GM20000 (cell line): ENCODE measurements around the gene GUCA2B.

ENCODE experiments used
- DNase-seq: peaks from one replicate; pipeline ENCODE4 v3.0.0; 2012; ENCODE audit warnings: low spot score
- CTCF ChIP-seq: IDR thresholded peaks from 2 replicates; pipeline ENCODE4 v1.5.1; 2012; ENCODE audit warnings: mild to moderate bottlenecking, control low read depth; ENCODE audit errors: extremely low read depth, missing control alignments

Gene GUCA2B

GRCh38 chr1:42152907-42153600, at the start of gene GUCA2B:
TSS of gene GUCA2B (plus strand) at chr1:42153410. CDS start at chr1:42153451, 41 bp downstream.
- DNase-seq = no peak
- no peak for TF ChIP-seq CTCF

GRCh38 chr1:42105025-42105424, 48.2 kb upstream of the GUCA2B start:
- no peak for TF ChIP-seq CTCF
- no peak for DNase-seq

GRCh38 chr1:42108309-42108708, 44.9 kb upstream of the GUCA2B start:
- no peak for DNase-seq
- no peak for TF ChIP-seq CTCF

GRCh38 chr1:42109600-42109999, 43.6 kb upstream of the GUCA2B start:
- TF ChIP-seq CTCF = no peak
- DNase-seq = no peak

- TF ChIP-seq CTCF = no peak
- no peak for DNase-seq
Measured at GRCh38 chr1:42114229-42114628, 39.0 kb upstream of the GUCA2B start.

GRCh38 chr1:42117214-42117613, 36.0 kb upstream of the GUCA2B start:
- TF ChIP-seq CTCF = no peak
- DNase-seq = no peak

GRCh38 chr1:42118125-42118524, 35.1 kb upstream of the GUCA2B start:
- no peak for TF ChIP-seq CTCF
- no peak for DNase-seq
